Measurements from ENCODE around the gene WNT10A.

WNT10A gene

GRCh38 chr2:218857371-218858137 lies 23.1 kb upstream of the WNT10A start:
- DNase-seq (ENCODE audit: low read depth), result no peak

GRCh38 chr2:218858138-218858445 lies 22.6 kb upstream of the WNT10A start:
- DNase-seq (ENCODE audit: low read depth), result no peak

- DNase-seq (ENCODE audit: low read depth), result no peak
These were observed 21.7 kb upstream of the WNT10A start for GRCh38 chr2:218858671-218859555.

- no peak for DNase-seq (ENCODE audit: low read depth)
These were observed 21.1 kb upstream of the WNT10A start, which contains the start of gene WNT6 for GRCh38 chr2:218859556-218859987. TSS of gene WNT6 (plus strand) at chr2:218859805. CDS start at chr2:218860038, 233 bp downstream.

GRCh38 chr2:218859988-218860831 lies 20.4 kb upstream of the WNT10A start:
- DNase-seq (ENCODE audit: low read depth), result no peak

- no peak for DNase-seq (ENCODE audit: low read depth)
These were observed 19.7 kb upstream of the WNT10A start for GRCh38 chr2:218860950-218861381.

- no peak for DNase-seq (ENCODE audit: low read depth)
These were observed 18.9 kb upstream of the WNT10A start for GRCh38 chr2:218861645-218862318.

- DNase-seq (ENCODE audit: low read depth), result no peak
These were observed 17.6 kb upstream of the WNT10A start for GRCh38 chr2:218863021-218863520.

GRCh38 chr2:218865396-218865795 lies 15.3 kb upstream of the WNT10A start:
- no peak for DNase-seq (ENCODE audit: low read depth)

GRCh38 chr2:218865999-218866398 lies 14.7 kb upstream of the WNT10A start:
- DNase-seq (ENCODE audit: low read depth), result no peak

- no peak for DNase-seq (ENCODE audit: low read depth)
These were observed 12.8 kb upstream of the WNT10A start for GRCh38 chr2:218867900-218868299.

GRCh38 chr2:218869064-218869463 lies 11.6 kb upstream of the WNT10A start:
- no peak for DNase-seq (ENCODE audit: low read depth)

- DNase-seq (ENCODE audit: low read depth), result no peak
These were observed 9.7 kb upstream of the WNT10A start for GRCh38 chr2:218870984-218871344.

GRCh38 chr2:218871345-218872302 lies 9.0 kb upstream of the WNT10A start:
- no peak for DNase-seq (ENCODE audit: low read depth)

- no peak for DNase-seq (ENCODE audit: low read depth)
These were observed 7.8 kb upstream of the WNT10A start for GRCh38 chr2:218872645-218873358.

- no peak for DNase-seq (ENCODE audit: low read depth)
These were observed 7.1 kb upstream of the WNT10A start for GRCh38 chr2:218873359-218874194.

GRCh38 chr2:218875692-218876246 lies 4.9 kb upstream of the WNT10A start:
- DNase-seq (ENCODE audit: low read depth), result no peak

GRCh38 chr2:218876562-218877219 lies 4.0 kb upstream of the WNT10A start:
- DNase-seq (ENCODE audit: low read depth), result peak; percentile 53
